HEK293 (cell line): ENCODE measurements around the gene OR10K2.
"Not testable (repeated sequence)": the region's sequence is repeated elsewhere in the genome, so short reads cannot be mapped to it uniquely, and the experiment has no call there.

ENCODE experiments used
- CTCF ChIA-PET: fragments of 350-600 bp; formaldehyde crosslinking; extraction: SDS; loops from one replicate; lab custom pipeline; 2021; ENCODE audit warnings: antibody characterized with exemption; lab: Yijun Ruan, JAX
- POLR2A ChIA-PET: fragments of 300-600 bp; formaldehyde crosslinking; extraction: SDS; loops from one replicate; lab custom pipeline; 2020; ENCODE audit warnings: antibody characterized with exemption, inconsistent platforms; lab: Yijun Ruan, JAX
- H3K27ac ChIP-seq: fragments of 200-500 bp; sonication (Bioruptor generic); 2 replicates; pipeline ENCODE4 v1.5.1; 2014; ENCODE audit warnings: low read depth, low read length, control low read depth, inconsistent platforms; ENCODE audit errors: extremely low read depth
- H3K36me3 ChIP-seq, 2 experiments: fragments of 200-500 bp in 1 of 2; sonication (Bioruptor generic) in 1 of 2; 1 replicate in 1 of 2; 2 replicates in 1 of 2; pipeline ENCODE4 v1.5.1; 2014 to 2017; ENCODE audit warnings: inconsistent platforms in 2 of 2, low read length in 2 of 2; ENCODE audit not compliant: control insufficient read depth in 2 of 2, insufficient read depth in 1 of 2
- H3K4me1 ChIP-seq: fragments of 200-500 bp; sonication (Bioruptor generic); 2 replicates; pipeline ENCODE4 v1.5.1; 2014; ENCODE audit warnings: mild to moderate bottlenecking, low read length, inconsistent platforms; ENCODE audit not compliant: control insufficient read depth, insufficient read depth
- H3K4me3 ChIP-seq: 2 replicates; pipeline ENCODE4 v1.5.1; 2011; ENCODE audit warnings: low read depth, mild to moderate bottlenecking, control low read depth, low read length, moderate library complexity
- H3K9me3 ChIP-seq: fragments of 200-500 bp; sonication (Bioruptor generic); 2 replicates; pipeline ENCODE4 v1.5.1; 2014; ENCODE audit warnings: low read depth, low read length, inconsistent platforms; ENCODE audit not compliant: control insufficient read depth, insufficient read depth
- GLI4 ChIP-seq: fragments of 450-650 bp; formaldehyde crosslinking; IDR thresholded peaks from 2 replicates; pipeline ENCODE4 v1.5.1; 2016; ENCODE audit warnings: missing biosample characterization, missing genetic modification characterization
- KLF1 ChIP-seq: fragments of 450-650 bp; formaldehyde crosslinking; IDR thresholded peaks from 2 replicates; pipeline ENCODE4 v1.5.1; 2016; ENCODE audit warnings: missing biosample characterization, missing genetic modification characterization
- OVOL3 ChIP-seq: fragments of 450-650 bp; formaldehyde crosslinking; IDR thresholded peaks from 2 replicates; pipeline ENCODE4 v1.5.1; 2016; ENCODE audit warnings: missing biosample characterization, missing genetic modification characterization
- SP3 ChIP-seq: fragments of 450-650 bp; formaldehyde crosslinking; IDR thresholded peaks from 2 replicates; pipeline ENCODE4 v1.5.1; 2016; ENCODE audit warnings: missing biosample characterization, missing genetic modification characterization
- ZFHX2 ChIP-seq: fragments of 450-650 bp; formaldehyde crosslinking; conservative IDR thresholded peaks from 2 replicates; pipeline ENCODE4 v1.5.1; 2016; ENCODE audit warnings: missing biosample characterization, missing genetic modification characterization
- ZNF157 ChIP-seq: fragments of 450-650 bp; formaldehyde crosslinking; IDR thresholded peaks from 2 replicates; pipeline ENCODE4 v1.5.1; 2016; ENCODE audit warnings: missing biosample characterization, missing genetic modification characterization
- ZNF202 ChIP-seq: fragments of 450-650 bp; formaldehyde crosslinking; IDR thresholded peaks from 2 replicates; pipeline ENCODE4 v1.5.1; 2016; ENCODE audit warnings: missing biosample characterization, missing genetic modification characterization, borderline replicate concordance
- ZNF211 ChIP-seq: fragments of 450-650 bp; formaldehyde crosslinking; IDR thresholded peaks from 2 replicates; pipeline ENCODE4 v1.5.1; 2016; ENCODE audit warnings: low read depth, missing biosample characterization, missing genetic modification characterization
- ZNF23 ChIP-seq: fragments of 450-650 bp; formaldehyde crosslinking; IDR thresholded peaks from 2 replicates; pipeline ENCODE4 v1.5.1; 2016; ENCODE audit warnings: missing biosample characterization, missing genetic modification characterization, borderline replicate concordance
- ZNF26 ChIP-seq: fragments of 450-650 bp; formaldehyde crosslinking; IDR thresholded peaks from 2 replicates; pipeline ENCODE4 v1.5.1; 2016; ENCODE audit warnings: missing biosample characterization, missing genetic modification characterization
- ZNF280C ChIP-seq: fragments of 450-650 bp; formaldehyde crosslinking; IDR thresholded peaks from 2 replicates; pipeline ENCODE4 v1.5.1; 2016; ENCODE audit warnings: missing biosample characterization, missing genetic modification characterization
- ZNF292 ChIP-seq: fragments of 450-650 bp; formaldehyde crosslinking; IDR thresholded peaks from 2 replicates; pipeline ENCODE4 v1.5.1; 2016; ENCODE audit warnings: low read depth, missing biosample characterization, missing genetic modification characterization, borderline replicate concordance
- ZNF404 ChIP-seq: fragments of 450-650 bp; formaldehyde crosslinking; IDR thresholded peaks from 2 replicates; pipeline ENCODE4 v1.5.1; 2017; ENCODE audit warnings: missing biosample characterization, missing genetic modification characterization
- ZNF433 ChIP-seq: fragments of 450-650 bp; formaldehyde crosslinking; IDR thresholded peaks from 2 replicates; pipeline ENCODE4 v1.5.1; 2016; ENCODE audit warnings: missing biosample characterization, missing genetic modification characterization, low read depth
- ZNF473 ChIP-seq: fragments of 450-650 bp; formaldehyde crosslinking; IDR thresholded peaks from 2 replicates; pipeline ENCODE4 v1.5.1; 2017; ENCODE audit warnings: missing biosample characterization, missing genetic modification characterization
- ZNF830 ChIP-seq: fragments of 450-650 bp; IDR thresholded peaks from 2 replicates; pipeline ENCODE4 v1.5.0; 2018; ENCODE audit warnings: missing biosample characterization, missing genetic modification characterization, low read depth, mild to moderate bottlenecking, moderate library complexity
- ZXDB ChIP-seq: fragments of 450-650 bp; formaldehyde crosslinking; IDR thresholded peaks from 2 replicates; pipeline ENCODE4 v1.5.1; 2016; ENCODE audit warnings: missing biosample characterization, missing genetic modification characterization
- TF ChIP-seq, protein P1 (sequence below): fragments of 450-650 bp; formaldehyde crosslinking; IDR thresholded peaks from 2 replicates; pipeline ENCODE4 v1.5.1; 2017; ENCODE audit warnings: missing biosample characterization, missing genetic modification characterization
- TF ChIP-seq, protein P2 (sequence below): fragments of 450-650 bp; formaldehyde crosslinking; IDR thresholded peaks from 2 replicates; pipeline ENCODE4 v1.5.1; 2016; ENCODE audit warnings: missing biosample characterization, missing genetic modification characterization, borderline replicate concordance

The OR10K2 gene

DNA sequence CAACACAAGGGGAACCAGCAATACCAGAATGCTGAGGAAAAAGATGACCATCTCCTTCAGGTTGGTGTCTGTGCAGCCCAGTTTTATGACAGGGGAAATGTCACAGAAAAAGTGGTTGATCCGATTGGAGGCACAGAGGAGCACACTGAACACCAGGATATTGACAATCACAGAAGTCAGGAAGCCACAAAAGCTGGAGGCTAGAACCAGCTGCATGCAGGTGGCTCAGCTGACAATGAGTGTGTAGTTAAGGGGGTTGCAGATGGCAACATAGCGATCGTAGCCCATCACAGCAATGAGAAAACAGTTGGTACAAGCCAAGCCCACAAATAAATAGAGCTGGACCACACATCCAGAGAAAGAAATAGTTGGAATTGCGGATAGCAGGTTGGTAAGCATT, 19.3 kb upstream of the OR10K2 start (continued):
- TF ChIP-seq ZNF26 (tag by site-specific recombination): no peak
- TF ChIP-seq GLI4 (tag by site-specific recombination): no peak
- TF ChIP-seq ZNF433 (tag by site-specific recombination): no peak
- TF ChIP-seq ZNF23 (tag by site-specific recombination): no peak
- TF ChIP-seq OVOL3 (tag by site-specific recombination): no peak
- TF ChIP-seq ZNF202 (tag by site-specific recombination): no peak
- no peak for TF ChIP-seq ZNF830
- TF ChIP-seq ZXDB (tag by site-specific recombination): no peak

- H3K36me3 ChIP-seq: no peaks in the 10 kb centered on the region
- H3K4me3 ChIP-seq: no peak overlapping the region
- no peaks in the 10 kb centered on the region for H3K9me3 ChIP-seq
- TF ChIP-seq ZNF404 (tag by site-specific recombination) (no peak), ZNF473 (tag by site-specific recombination) (no peak), ZNF292 (tag by site-specific recombination) (no peak), ZNF211 (no peak), ZFHX2 (tag by site-specific recombination) (no peak), SP3 (tag by site-specific recombination) (no peak)
- TF ChIP-seq, protein P1, sequence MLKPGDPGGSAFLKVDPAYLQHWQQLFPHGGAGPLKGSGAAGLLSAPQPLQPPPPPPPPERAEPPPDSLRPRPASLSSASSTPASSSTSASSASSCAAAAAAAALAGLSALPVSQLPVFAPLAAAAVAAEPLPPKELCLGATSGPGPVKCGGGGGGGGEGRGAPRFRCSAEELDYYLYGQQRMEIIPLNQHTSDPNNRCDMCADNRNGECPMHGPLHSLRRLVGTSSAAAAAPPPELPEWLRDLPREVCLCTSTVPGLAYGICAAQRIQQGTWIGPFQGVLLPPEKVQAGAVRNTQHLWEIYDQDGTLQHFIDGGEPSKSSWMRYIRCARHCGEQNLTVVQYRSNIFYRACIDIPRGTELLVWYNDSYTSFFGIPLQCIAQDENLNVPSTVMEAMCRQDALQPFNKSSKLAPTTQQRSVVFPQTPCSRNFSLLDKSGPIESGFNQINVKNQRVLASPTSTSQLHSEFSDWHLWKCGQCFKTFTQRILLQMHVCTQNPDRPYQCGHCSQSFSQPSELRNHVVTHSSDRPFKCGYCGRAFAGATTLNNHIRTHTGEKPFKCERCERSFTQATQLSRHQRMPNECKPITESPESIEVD (tag by site-specific recombination): no peak
- no peaks in the 10 kb centered on the region for H3K4me1 ChIP-seq
- ChIA-PET POLR2A (no interaction called here), CTCF (no interaction called here)
- no peak overlapping the region for H3K27ac ChIP-seq
Measured at GRCh38 chr1:158434741-158435140, 8.7 kb upstream of the OR10K2 start.

DNA sequence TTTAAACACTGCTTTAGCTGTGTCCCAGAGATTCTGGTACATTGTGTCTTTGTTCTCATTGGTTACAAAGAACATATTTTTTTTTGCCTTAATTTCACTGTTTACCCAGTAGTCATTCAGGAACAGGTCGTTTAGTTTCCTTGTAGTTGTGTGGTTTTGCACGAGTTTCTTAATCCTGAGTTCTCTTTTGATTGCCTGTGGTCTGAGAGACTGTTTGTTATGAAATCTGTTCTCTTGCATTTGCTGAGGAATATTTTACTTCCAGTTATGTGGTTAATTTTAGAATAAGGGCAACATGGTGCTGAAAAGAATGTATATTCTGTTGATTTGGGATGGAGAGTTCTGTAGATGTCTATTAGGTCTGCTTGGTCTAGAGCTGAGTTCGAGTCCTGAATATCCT, 4.1 kb upstream of the OR10K2 start:
- H3K27ac ChIP-seq, H3K9me3 ChIP-seq, POLR2A ChIA-PET, H3K36me3 ChIP-seq, H3K4me3 ChIP-seq, H3K4me1 ChIP-seq: not testable (repeated sequence)
- CTCF ChIA-PET: interaction anchor here (0.6 kb wide), 1 partner anchor 140 kb away, joined by 3 read pairs; no protein-coding TSS in a partner anchor

DNA sequence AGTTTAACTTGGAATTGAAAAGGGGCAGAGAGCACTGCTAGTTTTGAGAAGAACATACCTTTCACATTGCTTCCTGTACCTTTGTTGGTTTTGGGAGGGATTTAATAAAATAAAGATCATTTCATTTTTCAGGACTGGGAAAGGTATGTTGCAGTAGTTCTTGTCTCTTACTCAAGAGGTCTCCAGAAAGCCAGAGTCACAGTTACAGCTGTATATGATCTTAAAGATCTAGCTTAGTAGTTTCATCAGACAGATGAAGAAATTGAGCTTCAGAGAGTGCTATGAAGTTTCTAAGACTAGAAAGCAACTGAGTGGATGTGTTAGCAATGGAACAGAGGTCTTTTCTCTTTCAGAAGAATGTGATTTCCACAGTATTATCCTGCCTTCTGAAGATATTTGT, 1.0 kb downstream of the OR10K2 start:
- ChIA-PET CTCF (no interaction called here), POLR2A (no interaction called here)
- Histone ChIP-seq H3K36me3 (no peaks in the 10 kb centered on the region), H3K9me3 (no peaks in the 10 kb centered on the region), H3K4me1 (no peaks in the 10 kb centered on the region), H3K27ac (no peak overlapping the region), H3K4me3 (no peak overlapping the region)
- TF ChIP-seq ZNF157 (no peak), KLF1 (tag by site-specific recombination) (no peak), ZNF280C (tag by site-specific recombination) (no peak)
- TF ChIP-seq, protein P2, sequence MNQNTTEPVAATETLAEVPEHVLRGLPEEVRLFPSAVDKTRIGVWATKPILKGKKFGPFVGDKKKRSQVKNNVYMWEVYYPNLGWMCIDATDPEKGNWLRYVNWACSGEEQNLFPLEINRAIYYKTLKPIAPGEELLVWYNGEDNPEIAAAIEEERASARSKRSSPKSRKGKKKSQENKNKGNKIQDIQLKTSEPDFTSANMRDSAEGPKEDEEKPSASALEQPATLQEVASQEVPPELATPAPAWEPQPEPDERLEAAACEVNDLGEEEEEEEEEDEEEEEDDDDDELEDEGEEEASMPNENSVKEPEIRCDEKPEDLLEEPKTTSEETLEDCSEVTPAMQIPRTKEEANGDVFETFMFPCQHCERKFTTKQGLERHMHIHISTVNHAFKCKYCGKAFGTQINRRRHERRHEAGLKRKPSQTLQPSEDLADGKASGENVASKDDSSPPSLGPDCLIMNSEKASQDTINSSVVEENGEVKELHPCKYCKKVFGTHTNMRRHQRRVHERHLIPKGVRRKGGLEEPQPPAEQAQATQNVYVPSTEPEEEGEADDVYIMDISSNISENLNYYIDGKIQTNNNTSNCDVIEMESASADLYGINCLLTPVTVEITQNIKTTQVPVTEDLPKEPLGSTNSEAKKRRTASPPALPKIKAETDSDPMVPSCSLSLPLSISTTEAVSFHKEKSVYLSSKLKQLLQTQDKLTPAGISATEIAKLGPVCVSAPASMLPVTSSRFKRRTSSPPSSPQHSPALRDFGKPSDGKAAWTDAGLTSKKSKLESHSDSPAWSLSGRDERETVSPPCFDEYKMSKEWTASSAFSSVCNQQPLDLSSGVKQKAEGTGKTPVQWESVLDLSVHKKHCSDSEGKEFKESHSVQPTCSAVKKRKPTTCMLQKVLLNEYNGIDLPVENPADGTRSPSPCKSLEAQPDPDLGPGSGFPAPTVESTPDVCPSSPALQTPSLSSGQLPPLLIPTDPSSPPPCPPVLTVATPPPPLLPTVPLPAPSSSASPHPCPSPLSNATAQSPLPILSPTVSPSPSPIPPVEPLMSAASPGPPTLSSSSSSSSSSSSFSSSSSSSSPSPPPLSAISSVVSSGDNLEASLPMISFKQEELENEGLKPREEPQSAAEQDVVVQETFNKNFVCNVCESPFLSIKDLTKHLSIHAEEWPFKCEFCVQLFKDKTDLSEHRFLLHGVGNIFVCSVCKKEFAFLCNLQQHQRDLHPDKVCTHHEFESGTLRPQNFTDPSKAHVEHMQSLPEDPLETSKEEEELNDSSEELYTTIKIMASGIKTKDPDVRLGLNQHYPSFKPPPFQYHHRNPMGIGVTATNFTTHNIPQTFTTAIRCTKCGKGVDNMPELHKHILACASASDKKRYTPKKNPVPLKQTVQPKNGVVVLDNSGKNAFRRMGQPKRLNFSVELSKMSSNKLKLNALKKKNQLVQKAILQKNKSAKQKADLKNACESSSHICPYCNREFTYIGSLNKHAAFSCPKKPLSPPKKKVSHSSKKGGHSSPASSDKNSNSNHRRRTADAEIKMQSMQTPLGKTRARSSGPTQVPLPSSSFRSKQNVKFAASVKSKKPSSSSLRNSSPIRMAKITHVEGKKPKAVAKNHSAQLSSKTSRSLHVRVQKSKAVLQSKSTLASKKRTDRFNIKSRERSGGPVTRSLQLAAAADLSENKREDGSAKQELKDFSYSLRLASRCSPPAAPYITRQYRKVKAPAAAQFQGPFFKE (tag by site-specific recombination): no peak
